GM12878 (cell line): ENCODE results near the gene ELP6. TPM values are rescaled to one million over a fixed set of nuclear protein-coding genes. Genes with fewer than 3 reads are reported as not detected.

Source experiments
- ATAC-seq: fragments of 200-7000 bp; cut with Tn5 transposase; 3 replicates; pipeline ENCODE4 v1.9.1; 2020; ENCODE audit warnings: mild to moderate bottlenecking, moderate library complexity
- BruUV-seq: library from RNA; stranded (reverse); fragments of 400-500 nt; replicated peaks from 2 replicates; lab custom pipeline; 2021; lab: Mats Ljungman, UMichigan
- CTCF ChIA-PET: fragments of 300-600 bp; sonication (Branson Sonifier 250); formaldehyde crosslinking; extraction: SDS; loops from one replicate; lab custom pipeline; 2021; ENCODE audit warnings: inconsistent platforms; lab: Yijun Ruan, JAX
- POLR2A ChIA-PET: fragments of 350-600 bp; formaldehyde crosslinking; extraction: SDS; loops from one replicate; lab custom pipeline; 2021; ENCODE audit warnings: inconsistent platforms; lab: Charles Lee
- RAD21 ChIA-PET: fragments of 300-600 bp; sonication (Branson Sonifier 250); formaldehyde crosslinking; loops from one replicate; lab custom pipeline; 2023; ENCODE audit warnings: antibody characterized with exemption; ENCODE audit not compliant: unreplicated experiment; lab: Charles Lee
- SMC1A ChIA-PET: fragments of 300-600 bp; sonication (Branson Sonifier 250); formaldehyde crosslinking; loops from one replicate; lab custom pipeline; 2023; ENCODE audit not compliant: unreplicated experiment, uncharacterized antibody; lab: Charles Lee
- DNase-seq: peaks from one replicate; pipeline ENCODE4 v3.0.0-alpha.2; 2011; ENCODE audit warnings: low read depth, low spot score
- FAIRE-seq: peaks from 3 replicates; lab custom pipeline; 2011; peaks lifted over from hg19 to GRCh38; lab: Jason Lieb, UNC
- H2AFZ ChIP-seq: 2 replicates; pipeline ENCODE4 v1.6.0; 2011; ENCODE audit warnings: low read depth, low read length, control low read depth; ENCODE audit not compliant: control insufficient read depth
- H3K27ac ChIP-seq: 2 replicates; pipeline ENCODE4 v1.5.1; 2011; ENCODE audit warnings: control low read depth; ENCODE audit not compliant: control insufficient read depth, insufficient read depth
- H3K27me3 ChIP-seq, 2 experiments: replicated peaks in 1 of 2; 2 replicates each; pipeline versions ENCODE4 v1.6.0 to v1.6.1; 2011; ENCODE audit warnings: low read length in 1 of 2; ENCODE audit not compliant: control insufficient read depth in 2 of 2, insufficient read depth in 2 of 2
- H3K36me3 ChIP-seq, 2 experiments: 2 replicates each; pipeline ENCODE4 v1.5.1; 2011; ENCODE audit warnings: low read length in 1 of 2; ENCODE audit not compliant: control insufficient read depth in 2 of 2, insufficient read depth in 2 of 2
- H3K4me1 ChIP-seq: 2 replicates; pipeline ENCODE4 v1.6.1; 2011; ENCODE audit warnings: mild to moderate bottlenecking, low read length, moderate library complexity, mixed read lengths; ENCODE audit not compliant: control insufficient read depth, insufficient read depth
- H3K4me2 ChIP-seq: 2 replicates; pipeline ENCODE4 v1.6.0; 2011; ENCODE audit warnings: control low read depth; ENCODE audit not compliant: control insufficient read depth, insufficient read depth
- H3K4me3 ChIP-seq: fragments of 200-600 bp; sonication (generic); 2 replicates; pipeline ENCODE4 v1.5.1; 2016
- H3K79me2 ChIP-seq: 2 replicates; pipeline ENCODE4 v1.6.0; 2011; ENCODE audit warnings: low read length; ENCODE audit not compliant: control insufficient read depth, insufficient read depth
- H3K9ac ChIP-seq: 2 replicates; pipeline ENCODE4 v1.8.0; 2011; ENCODE audit warnings: low read length, control low read depth, mixed read lengths; ENCODE audit not compliant: control insufficient read depth, insufficient read depth
- H3K9me3 ChIP-seq: replicated peaks from 3 replicates; pipeline ENCODE4 v1.5.1; 2011; ENCODE audit warnings: mild to moderate bottlenecking, low read length; ENCODE audit not compliant: control insufficient read depth, insufficient read depth
- H4K20me1 ChIP-seq: 2 replicates; pipeline ENCODE4 v1.6.0; 2011; ENCODE audit not compliant: control insufficient read depth, insufficient read depth
- FOS ChIP-seq: IDR thresholded peaks from 3 replicates; pipeline ENCODE4 v1.6.1; 2011; ENCODE audit warnings: borderline replicate concordance; ENCODE audit not compliant: insufficient read length; ENCODE audit errors: extremely low read depth
- IRF5 ChIP-seq: fragments of 450-650 bp; IDR thresholded peaks from 2 replicates; pipeline ENCODE4 v1.6.1; 2017; ENCODE audit warnings: borderline replicate concordance
- NFXL1 ChIP-seq: fragments of 450-650 bp; IDR thresholded peaks from 2 replicates; pipeline ENCODE4 v1.6.1; 2017; ENCODE audit warnings: antibody characterized with exemption, mild to moderate bottlenecking, borderline replicate concordance
- NR2F1 ChIP-seq: fragments of 450-650 bp; conservative IDR thresholded peaks from 2 replicates; pipeline ENCODE4 v1.6.1; 2017; ENCODE audit warnings: mild to moderate bottlenecking
- SIN3A ChIP-seq: IDR thresholded peaks from 2 replicates; pipeline ENCODE4 v1.6.1; 2012; ENCODE audit warnings: low read depth, low read length, improper control_type of control experiment
- TBL1XR1 ChIP-seq: IDR thresholded peaks from 2 replicates; pipeline ENCODE4 v1.6.1; 2012; ENCODE audit warnings: low read depth, low read length, improper control_type of control experiment
- WGBS: methylation state at CpG from one replicate; pipeline ENCODE4 v1.1.6; 2016; ENCODE audit warnings: low lambda C conversion rate; ENCODE audit not compliant: insufficient replicate concordance, insufficient coverage; ENCODE audit errors: missing lambda C conversion rate; 5-methylcytosine and 5-hydroxymethylcytosine counted together
- in situ Hi-C: fragments of 300-500 bp; cut with MboI; formaldehyde crosslinking; loops from 9 replicates; pipeline ENCODE4 v1.14.3; 2018; ENCODE audit warnings: mixed read lengths
- intact Hi-C: fragments of 100-400 bp; cut with micrococcal nuclease; formaldehyde crosslinking; loops from one replicate; pipeline ENCODE4 v1.14.2; 2022; ENCODE audit not compliant: unreplicated experiment
- polyA plus RNA-seq, 11 experiments: library from polyadenylated mRNA; depleted of rRNA in 4 of 11; unstranded in 6 of 11; stranded (reverse) in 5 of 11; fragments of >200 nt; fragmentation: Nextera tagmentation in 4 of 11; fragmentation: Illumina TruSeq in 1 of 11; extraction: Ambion mirVana in 4 of 11; extraction: Trizol in 1 of 11; gene quantifications; 1 replicate in 1 of 11; 2 replicates in 10 of 11; pipeline versions ENCODE4 v1.2.1 to v1.2.3, GENCODE V29; 2011 to 2016; ENCODE audit warnings: inconsistent platforms in 2 of 11, missing spikeins in 2 of 11, low read depth in 1 of 11
- total RNA-seq, 4 experiments: library from RNA; depleted of rRNA in 3 of 4; stranded (reverse); fragments of >200 nt in 3 of 4; fragmentation: Illumina TruSeq in 1 of 4; extraction: Trizol in 1 of 4; gene quantifications; 2 replicates each; pipeline versions ENCODE4 v1.2.1 to v1.2.3, GENCODE V29; 2013 to 2021

Gene ELP6
- total and polyA plus RNA-seq, 10 of the 15 experiments (the other 5 are each of a cell fraction or from before 2014, with no cell fraction given), result 39.5 to 83.3 (median 50.2) TPM

- Histone ChIP-seq H3K27me3 (no peaks in the 10 kb centered on the region), H3K9me3 (no peaks in the 10 kb centered on the region), H3K4me1 (no peaks in the 10 kb centered on the region), H2AFZ (no peak overlapping the region), H3K4me2 (no peak overlapping the region), H3K79me2 (no peaks in the 10 kb centered on the region), H3K9ac (no peak overlapping the region), H4K20me1 (no peaks in the 10 kb centered on the region), H3K27ac (no peak overlapping the region), H3K36me3 (no peaks in the 10 kb centered on the region), H3K4me3 (no peak overlapping the region)
- CTCF ChIA-PET, result no interaction called here
- TF ChIP-seq SIN3A (no peak), NFXL1 (no peak), TBL1XR1 (no peak), FOS (no peak), IRF5 (no peak), NR2F1 (no peak)
- no TSS peak for BruUV-seq
- FAIRE-seq (no peak), ATAC-seq (no peak), DNase-seq (no peak)
- intact Hi-C loops, result loop anchor here (10.0 kb wide), 2 partner anchors 127 to 627 kb away; no protein-coding TSS in a partner anchor
- SMC1A ChIA-PET, result no interaction called here
- in situ Hi-C loops, result loop anchor here (10.0 kb wide), 1 partner anchor 627 kb away; no protein-coding TSS in a partner anchor
- RAD21 ChIA-PET, result no interaction called here
- WGBS, result 67% methylated on average over 4 of the region's 6 CpGs
- POLR2A ChIA-PET, result interaction anchor here (0.6 kb wide), 1 partner anchor 10 kb away, joined by 3 read pairs; no protein-coding TSS in a partner anchor
Measured at GRCh38 chr3:47527952-47528725, 14.6 kb upstream of the ELP6 start.
